Mucosa of rectum (tissue), 2 donors: ENCODE measurements around the gene CCNL2.
"Not testable (repeated sequence)": the region's sequence is repeated elsewhere in the genome, so short reads cannot be mapped to it uniquely, and the experiment has no call there.

Experiments
- H3K27ac ChIP-seq, 2 donors: one replicate each; pipeline ENCODE4 v1.7.0; 2013; ENCODE audit warnings: inconsistent platforms in 2 of 2, low read depth in 2 of 2, low read length in 2 of 2
- H3K27me3 ChIP-seq, 2 donors: one replicate each; pipeline ENCODE4 v1.7.0; 2013; ENCODE audit warnings: low read length in 2 of 2; ENCODE audit not compliant: control insufficient read depth in 2 of 2, insufficient read depth in 2 of 2
- H3K36me3 ChIP-seq, 2 donors: one replicate each; pipeline ENCODE4 v1.7.0; 2013; ENCODE audit warnings: low read length in 2 of 2; ENCODE audit not compliant: control insufficient read depth in 2 of 2, insufficient read depth in 2 of 2
- H3K4me1 ChIP-seq, 2 donors: one replicate each; pipeline ENCODE4 v1.7.0; 2013; ENCODE audit warnings: low read length in 2 of 2, mild to moderate bottlenecking in 1 of 2; ENCODE audit not compliant: control insufficient read depth in 2 of 2, insufficient read depth in 2 of 2
- H3K4me3 ChIP-seq, 2 donors: one replicate each; pipeline ENCODE4 v1.7.0; 2013; ENCODE audit warnings: low read length in 2 of 2
- H3K9ac ChIP-seq, 2 donors: one replicate each; pipeline ENCODE4 v1.7.0; 2013; ENCODE audit warnings: low read length in 2 of 2, low read depth in 1 of 2, mild to moderate bottlenecking in 1 of 2
- H3K9me3 ChIP-seq, 2 donors: one replicate each; pipeline ENCODE4 v1.7.0; 2013; ENCODE audit warnings: low read length in 2 of 2; ENCODE audit not compliant: control insufficient read depth in 2 of 2
- donor health status: healthy.
- donor health status: Normal muscosa, but diverticular disease.

CCNL2 gene

GRCh38 chr1:1399187-1399871 lies at the start of gene CCNL2:
Gene CCNL2 (minus strand): TSS chr1:1399335. CDS start chr1:1399306, 29 bp downstream.
- Histone ChIP-seq H3K4me1 (peaks cover 18 to 26% of the 10 kb centered on the region in 2 donors), H3K27ac (peak within 1 kb of the TSS; percentile 56 to 85), H3K36me3 (peaks cover 36 to 42% of the 10 kb centered on the region in 2 donors), H3K9ac (peak within 1 kb of the TSS; percentile 90 to 91), H3K9me3 (no peaks in the 10 kb centered on the region), H3K27me3 (no peaks in the 10 kb centered on the region), H3K4me3 (peak within 1 kb of the TSS; percentile 95)

GRCh38 chr1:1446631-1447030 lies 47.5 kb upstream of the CCNL2 start:
- not testable (repeated sequence) for H3K9ac ChIP-seq, H3K4me3 ChIP-seq, H3K27me3 ChIP-seq, H3K27ac ChIP-seq, H3K9me3 ChIP-seq, H3K36me3 ChIP-seq, H3K4me1 ChIP-seq

- Histone ChIP-seq H3K4me3 (no peak overlapping the region), H3K27ac (no peak overlapping the region), H3K27me3 (no peaks in the 10 kb centered on the region), H3K9ac (no peak overlapping the region), H3K4me1 (peaks cover 14 to 16% of the 10 kb centered on the region in 2 donors), H3K36me3 (no peaks in the 10 kb centered on the region), H3K9me3 (no peaks in the 10 kb centered on the region)
These were observed 43.1 kb upstream of the CCNL2 start for GRCh38 chr1:1442069-1442770.

GRCh38 chr1:1441002-1441888 lies 42.1 kb upstream of the CCNL2 start:
- Histone ChIP-seq H3K27ac (no peak overlapping the region), H3K4me3 (no peak overlapping the region), H3K27me3 (peaks cover 0 to 1% of the 10 kb centered on the region in 2 donors), H3K9ac (no peak overlapping the region), H3K4me1 (peaks cover 18 to 22% of the 10 kb centered on the region in 2 donors), H3K9me3 (no peaks in the 10 kb centered on the region), H3K36me3 (no peaks in the 10 kb centered on the region)

GRCh38 chr1:1440262-1441001 lies 41.3 kb upstream of the CCNL2 start:
- no peak overlapping the region for H3K4me3 ChIP-seq
- H3K36me3 ChIP-seq = no peaks in the 10 kb centered on the region
- H3K9me3 ChIP-seq = no peaks in the 10 kb centered on the region
- H3K9ac ChIP-seq = no peak overlapping the region
- H3K4me1 ChIP-seq = peaks cover 23 to 27% of the 10 kb centered on the region in 2 donors
- H3K27ac ChIP-seq = no peak overlapping the region
- H3K27me3 ChIP-seq = peaks cover under 1 to 1% of the 10 kb centered on the region in 2 donors

- Histone ChIP-seq H3K9ac (no peak overlapping the region), H3K36me3 (no peaks in the 10 kb centered on the region), H3K4me3 (no peak overlapping the region), H3K27ac (no peak overlapping the region), H3K4me1 (peaks cover 31 to 33% of the 10 kb centered on the region in 2 donors), H3K9me3 (no peaks in the 10 kb centered on the region), H3K27me3 (peaks cover 4% of the 10 kb centered on the region in 2 donors)
These were observed 40.6 kb upstream of the CCNL2 start for GRCh38 chr1:1439546-1440261.

- peaks cover 40 to 43% of the 10 kb centered on the region in 2 donors for H3K4me1 ChIP-seq
These were observed 39.6 kb upstream of the CCNL2 start for GRCh38 chr1:1438531-1439381.

GRCh38 chr1:1437904-1438376 lies 38.8 kb upstream of the CCNL2 start:
- Histone ChIP-seq H3K9me3 (no peaks in the 10 kb centered on the region), H3K27ac (peak overlapping the region in 1 of 2 donors; percentile 13), H3K4me3 (peak overlapping the region in 1 of 2 donors; percentile 34), H3K4me1 (peaks cover 48 to 49% of the 10 kb centered on the region in 2 donors), H3K27me3 (peaks cover 4% of the 10 kb centered on the region in 2 donors), H3K36me3 (no peaks in the 10 kb centered on the region), H3K9ac (peak overlapping the region in 1 of 2 donors; percentile 5)

More at GRCh38 chr1:1438531-1439381, 39.6 kb upstream of the CCNL2 start:
- no peaks in the 10 kb centered on the region for H3K36me3 ChIP-seq
- H3K9ac ChIP-seq = peak overlapping the region in 1 of 2 donors; percentile 5
- no peak overlapping the region for H3K4me3 ChIP-seq
- H3K27ac ChIP-seq = peak overlapping the region in 1 of 2 donors; percentile 13
- H3K27me3 ChIP-seq = peaks cover 4% of the 10 kb centered on the region in 2 donors
- H3K9me3 ChIP-seq = no peaks in the 10 kb centered on the region
